ENCODE measurements around the gene CUL1. TPM values are rescaled to one million over a fixed set of nuclear protein-coding genes. Genes with fewer than 3 reads are reported as not detected.

The CUL1 gene
- total RNA-seq, 1 experiment from 2014 or later, result 49.2 TPM

- no peaks in the 10 kb centered on the region for H3K27me3 Mint-ChIP-seq (ENCODE audit: insufficient read depth, unreplicated experiment)
- no peak overlapping the region for H3K27ac Mint-ChIP-seq (ENCODE audit: low read depth, unreplicated experiment)
- H3K9me3 Mint-ChIP-seq (ENCODE audit: unreplicated experiment), result no peaks in the 10 kb centered on the region
- no peak for TF ChIP-seq CTCF (IDR thresholded peaks at IDR 0.05; ENCODE audit: unreplicated experiment)
- no peak for DNase-seq (ENCODE audit: unreplicated experiment)
- ChIA-PET POLR2A (interaction anchor here (0.5 to 1.9 kb wide), 2 partner anchors 8 to 79 kb away, joined by 4 to 6 read pairs; no protein-coding TSS in a partner anchor), CTCF (interaction anchor here (0.6 to 1.6 kb wide), 7 partner anchors 8 to 259 kb away, joined by 3 to 6 read pairs (median 3); no protein-coding TSS in a partner anchor)
- intact Hi-C loops (cut with micrococcal nuclease), result no loop called here
- no peaks in the 10 kb centered on the region for H3K36me3 Mint-ChIP-seq (ENCODE audit: insufficient read depth, unreplicated experiment)
- no TSS peak for BruUV-seq (replicated peaks)
- H3K4me3 Mint-ChIP-seq (ENCODE audit: unreplicated experiment), result no peak overlapping the region
- peaks cover 56% of the 10 kb centered on the region for H3K4me1 Mint-ChIP-seq (ENCODE audit: insufficient read depth, unreplicated experiment)
Observed at GRCh38 chr7:148704189-148704588, 5.5 kb downstream of the CUL1 start.

DNA sequence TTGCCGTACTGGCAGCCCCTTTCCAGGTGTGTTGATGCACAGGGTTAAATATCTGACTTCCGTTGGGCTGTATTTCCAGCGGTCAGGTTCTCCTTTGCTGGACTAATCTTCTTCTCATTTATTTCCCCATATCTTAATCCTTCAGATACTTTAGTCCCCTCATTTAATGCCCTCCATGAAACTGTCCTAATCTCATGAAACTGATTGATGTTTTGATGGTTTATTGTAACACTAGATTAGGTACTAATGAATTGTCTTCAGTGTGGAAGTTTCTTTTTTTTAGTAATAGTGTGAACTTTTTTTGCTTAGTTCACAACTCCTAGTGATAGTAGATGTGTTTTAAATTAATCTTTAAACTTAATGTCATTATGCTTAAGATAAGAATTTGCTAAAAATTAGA lies 6.3 kb downstream of the CUL1 start:
- Mint-ChIP-seq H3K27ac (ENCODE audit: low read depth, unreplicated experiment) (no peak overlapping the region), H3K4me3 (ENCODE audit: unreplicated experiment) (no peak overlapping the region), H3K4me1 (ENCODE audit: insufficient read depth, unreplicated experiment) (peaks cover 56% of the 10 kb centered on the region), H3K36me3 (ENCODE audit: insufficient read depth, unreplicated experiment) (no peaks in the 10 kb centered on the region), H3K27me3 (ENCODE audit: insufficient read depth, unreplicated experiment) (no peaks in the 10 kb centered on the region), H3K9me3 (ENCODE audit: unreplicated experiment) (no peaks in the 10 kb centered on the region)
- BruUV-seq (replicated peaks), result no TSS peak
- CTCF ChIA-PET, result interaction anchor here (0.6 to 1.6 kb wide), 3 partner anchors 16 to 258 kb away, joined by 3 to 6 read pairs (median 3); no protein-coding TSS in a partner anchor
- intact Hi-C loops (cut with micrococcal nuclease), result no loop called here
- no peak for DNase-seq (ENCODE audit: unreplicated experiment)
- TF ChIP-seq CTCF (IDR thresholded peaks at IDR 0.05; ENCODE audit: unreplicated experiment), result no peak
- POLR2A ChIA-PET, result interaction anchor here (1.1 kb wide), 1 partner anchor 12 kb away, joined by 3 read pairs; no protein-coding TSS in a partner anchor

- DNase-seq (ENCODE audit: unreplicated experiment), result no peak
- H3K4me1 Mint-ChIP-seq (ENCODE audit: insufficient read depth, unreplicated experiment), result peaks cover 48% of the 10 kb centered on the region
- CTCF ChIA-PET, result interaction anchor here (0.6 kb wide), 1 partner anchor 129 kb away, joined by 3 read pairs; no protein-coding TSS in a partner anchor
- intact Hi-C loops (cut with micrococcal nuclease), result no loop called here
- H3K27me3 Mint-ChIP-seq (ENCODE audit: insufficient read depth, unreplicated experiment), result no peaks in the 10 kb centered on the region
- no peak overlapping the region for H3K4me3 Mint-ChIP-seq (ENCODE audit: unreplicated experiment)
- POLR2A ChIA-PET, result interaction anchor here (1.1 kb wide), 1 partner anchor 10 kb away, joined by 3 read pairs; no protein-coding TSS in a partner anchor
- TF ChIP-seq CTCF (IDR thresholded peaks at IDR 0.05; ENCODE audit: unreplicated experiment), result no peak
- no TSS peak for BruUV-seq (replicated peaks)
- peak overlapping the region; percentile 31 for H3K27ac Mint-ChIP-seq (ENCODE audit: low read depth, unreplicated experiment)
- no peaks in the 10 kb centered on the region for H3K36me3 Mint-ChIP-seq (ENCODE audit: insufficient read depth, unreplicated experiment)
- no peaks in the 10 kb centered on the region for H3K9me3 Mint-ChIP-seq (ENCODE audit: unreplicated experiment)
Observed at GRCh38 chr7:148706368-148706767, 7.7 kb downstream of the CUL1 start.

- BruUV-seq (replicated peaks), result no TSS peak
- DNase-seq (ENCODE audit: unreplicated experiment), result no peak
- no peaks in the 10 kb centered on the region for H3K36me3 Mint-ChIP-seq (ENCODE audit: insufficient read depth, unreplicated experiment)
- H3K4me3 Mint-ChIP-seq (ENCODE audit: unreplicated experiment), result no peak overlapping the region
- peaks cover 36% of the 10 kb centered on the region for H3K4me1 Mint-ChIP-seq (ENCODE audit: insufficient read depth, unreplicated experiment)
- H3K9me3 Mint-ChIP-seq (ENCODE audit: unreplicated experiment), result no peaks in the 10 kb centered on the region
- POLR2A ChIA-PET, result interaction anchor here (1.1 kb wide), 1 partner anchor 8 kb away, joined by 3 read pairs; no protein-coding TSS in a partner anchor
- H3K27ac Mint-ChIP-seq (ENCODE audit: low read depth, unreplicated experiment), result peak overlapping the region; percentile 5
- TF ChIP-seq CTCF (IDR thresholded peaks at IDR 0.05; ENCODE audit: unreplicated experiment), result no peak
- CTCF ChIA-PET, result interaction anchor here (0.6 to 0.7 kb wide), 3 partner anchors 8 to 140 kb away, joined by 3 read pairs; no protein-coding TSS in a partner anchor
- H3K27me3 Mint-ChIP-seq (ENCODE audit: insufficient read depth, unreplicated experiment), result no peaks in the 10 kb centered on the region
- intact Hi-C loops (cut with micrococcal nuclease), result no loop called here
Observed at GRCh38 chr7:148708026-148708885, 9.6 kb downstream of the CUL1 start.

Measured in MCF 10A (cell line).